CD4-positive, CD25-positive, alpha-beta regulatory T cell (primary cell): ENCODE data around the gene ARFGEF3. TPM values are rescaled to one million over a fixed set of nuclear protein-coding genes. Genes with fewer than 3 reads are reported as not detected.
"Not testable (repeated sequence)": the region's sequence is repeated elsewhere in the genome, so short reads cannot be mapped to it uniquely, and the experiment has no call there.

ENCODE experiments used
- ATAC-seq, 2 donors: fragments of 150-1000 bp; cut with Tn5 transposase; one replicate each; pipeline ENCODE4 v1.10.0; 2021; ENCODE audit warnings: low read depth in 2 of 2, moderate number of reproducible peaks in 2 of 2, moderate library complexity in 1 of 2
- DNase-seq, 3 donors: peaks; one replicate each; pipeline versions ENCODE4 v3.0.0 to v3.0.0-alpha.2; 2012 to 2022; ENCODE audit warnings: mixed read lengths in 1 of 3
- H3K27ac ChIP-seq: one replicate; pipeline ENCODE4 v1.7.0; 2013; ENCODE audit warnings: mild to moderate bottlenecking, low read length; ENCODE audit not compliant: insufficient read depth, poor library complexity, severe bottlenecking
- H3K27me3 ChIP-seq: one replicate; pipeline ENCODE4 v1.7.0; 2013; ENCODE audit warnings: low read length; ENCODE audit not compliant: control insufficient read depth, insufficient read depth
- H3K36me3 ChIP-seq: one replicate; pipeline ENCODE4 v1.7.0; 2013; ENCODE audit warnings: mild to moderate bottlenecking, low read length, moderate library complexity; ENCODE audit not compliant: control insufficient read depth, insufficient read depth
- H3K4me1 ChIP-seq: 2 replicates; pipeline ENCODE4 v1.7.0; 2013; ENCODE audit warnings: mild to moderate bottlenecking, low read length; ENCODE audit not compliant: insufficient read depth, control insufficient read depth, poor library complexity, severe bottlenecking
- H3K4me3 ChIP-seq: one replicate; pipeline ENCODE4 v1.7.0; 2013; ENCODE audit warnings: low read depth, mild to moderate bottlenecking, low read length, moderate library complexity
- H3K9me3 ChIP-seq, 2 experiments: 1 replicate in 1 of 2; 2 replicates in 1 of 2; pipeline ENCODE4 v1.7.0; 2013; ENCODE audit warnings: low read length in 2 of 2, mild to moderate bottlenecking in 1 of 2, moderate library complexity in 1 of 2; ENCODE audit not compliant: control insufficient read depth in 2 of 2
- H3K27ac Mint-ChIP-seq, 3 donors: one replicate each; pipeline ENCODE4 v1.8.0; 2020 to 2022; ENCODE audit warnings: mild to moderate bottlenecking in 3 of 3, mixed read lengths in 3 of 3, moderate library complexity in 2 of 3
- H3K27me3 Mint-ChIP-seq: one replicate; pipeline ENCODE4 v1.8.0; 2022; ENCODE audit warnings: mild to moderate bottlenecking, mixed read lengths
- H3K36me3 Mint-ChIP-seq: one replicate; pipeline ENCODE4 v1.8.0; 2020; ENCODE audit warnings: mixed read lengths
- H3K4me1 Mint-ChIP-seq, 4 donors: one replicate each; pipeline ENCODE4 v1.8.0; 2020 to 2022; ENCODE audit warnings: mixed read lengths in 4 of 4, mild to moderate bottlenecking in 1 of 4
- H3K4me3 Mint-ChIP-seq, 4 donors: one replicate each; pipeline ENCODE4 v1.8.0; 2020 to 2022; ENCODE audit warnings: mild to moderate bottlenecking in 4 of 4, mixed read lengths in 4 of 4, moderate library complexity in 3 of 4
- H3K9me3 Mint-ChIP-seq, 7 donors: one replicate each; pipeline ENCODE4 v1.8.0; 2020 to 2022; ENCODE audit warnings: mixed read lengths in 7 of 7, mild to moderate bottlenecking in 3 of 7, moderate library complexity in 2 of 7
- polyA plus RNA-seq, 4 donors: library from polyadenylated mRNA; unstranded; fragments of 300-500 nt; fragmentation: Illumina TruSeq; gene quantifications; one replicate each; pipeline ENCODE4 v1.2.3, GENCODE V29; 2021
- total RNA-seq: library from RNA; stranded (reverse); gene quantifications from one replicate; pipeline ENCODE4 v1.2.3, GENCODE V29; 2022

The ARFGEF3 gene
- total RNA-seq: not detected
- polyA plus RNA-seq: not detected

- no peak within 1 kb of the TSS for H3K27ac ChIP-seq
- H3K9me3 ChIP-seq: no peaks in the 10 kb centered on the region
- peak; percentile 78 to 92 for ATAC-seq
- peak within 1 kb of the TSS; percentile 24 for H3K4me3 ChIP-seq
- H3K4me3 Mint-ChIP-seq: peak within 1 kb of the TSS; percentile 74 to 86 (median 82)
- peaks cover 45% of the 10 kb centered on the region for H3K27me3 ChIP-seq
- peak; percentile 19 to 47 (median 25) for DNase-seq
- no peaks in the 10 kb centered on the region for H3K36me3 ChIP-seq
- peaks cover 0 to 16% (median 3%) of the 10 kb centered on the region in 4 donors for H3K4me1 Mint-ChIP-seq
- peaks cover 13% of the 10 kb centered on the region for H3K4me1 ChIP-seq
- no peaks in the 10 kb centered on the region for H3K9me3 Mint-ChIP-seq
- H3K36me3 Mint-ChIP-seq: no peaks in the 10 kb centered on the region
- H3K27ac Mint-ChIP-seq: peak within 1 kb of the TSS in 1 of 3 donors; percentile 13
- peaks cover 62% of the 10 kb centered on the region for H3K27me3 Mint-ChIP-seq
Measured at GRCh38 chr6:138161338-138162110, at the start of gene ARFGEF3. ARFGEF3 (plus strand) TSS chr6:138161939; CDS start chr6:138162087, 148 bp downstream.

GRCh38 chr6:138113588-138114210 is 48.0 kb upstream of the ARFGEF3 start:
- ATAC-seq: no peak
- H3K9me3 ChIP-seq: no peaks in the 10 kb centered on the region

GRCh38 chr6:138115201-138115600 is 46.5 kb upstream of the ARFGEF3 start:
- Mint-ChIP-seq H3K9me3 (no peaks in the 10 kb centered on the region), H3K4me1 (peaks cover 0 to 7% (median 4%) of the 10 kb centered on the region in 4 donors), H3K27me3 (peaks cover 17% of the 10 kb centered on the region), H3K36me3 (no peaks in the 10 kb centered on the region), H3K4me3 (no peak overlapping the region), H3K27ac (no peak overlapping the region)
- no peaks in the 10 kb centered on the region for H3K9me3 ChIP-seq
- DNase-seq: no peak
- H3K4me3 ChIP-seq: no peak overlapping the region
- no peak for ATAC-seq
- H3K4me1 ChIP-seq: no peaks in the 10 kb centered on the region
- no peaks in the 10 kb centered on the region for H3K36me3 ChIP-seq
- peaks cover 9% of the 10 kb centered on the region for H3K27me3 ChIP-seq
- no peak overlapping the region for H3K27ac ChIP-seq

More at GRCh38 chr6:138113588-138114210, 48.0 kb upstream of the ARFGEF3 start:
- DNase-seq: no peak
- Mint-ChIP-seq H3K9me3 (no peaks in the 10 kb centered on the region), H3K4me1 (peaks cover 3 to 11% (median 9%) of the 10 kb centered on the region in 4 donors), H3K27ac (no peak overlapping the region), H3K4me3 (no peak overlapping the region), H3K27me3 (peaks cover 20% of the 10 kb centered on the region), H3K36me3 (no peaks in the 10 kb centered on the region)
- Histone ChIP-seq H3K27me3 (peaks cover 4% of the 10 kb centered on the region), H3K27ac (no peak overlapping the region), H3K4me1 (no peaks in the 10 kb centered on the region), H3K4me3 (no peak overlapping the region), H3K36me3 (no peaks in the 10 kb centered on the region)

- Mint-ChIP-seq H3K4me1 (peaks cover 0 to 7% (median 4%) of the 10 kb centered on the region in 4 donors), H3K27ac (no peak overlapping the region)
- peak; percentile 80 to 82 for ATAC-seq
Measured at GRCh38 chr6:138115877-138116660, 45.7 kb upstream of the ARFGEF3 start.

GRCh38 chr6:138116661-138116999 is 45.1 kb upstream of the ARFGEF3 start:
- Histone ChIP-seq H3K4me3 (no peak overlapping the region), H3K36me3 (no peaks in the 10 kb centered on the region), H3K9me3 (no peaks in the 10 kb centered on the region), H3K4me1 (no peaks in the 10 kb centered on the region), H3K27me3 (peaks cover 14% of the 10 kb centered on the region), H3K27ac (no peak overlapping the region)
- Mint-ChIP-seq H3K4me3 (no peak overlapping the region), H3K27me3 (peaks cover 28% of the 10 kb centered on the region), H3K9me3 (no peaks in the 10 kb centered on the region), H3K4me1 (peaks cover 0 to 7% (median 4%) of the 10 kb centered on the region in 4 donors), H3K27ac (no peak overlapping the region), H3K36me3 (no peaks in the 10 kb centered on the region)
- ATAC-seq: no peak
- no peak for DNase-seq

More at GRCh38 chr6:138115877-138116660, 45.7 kb upstream of the ARFGEF3 start:
- Histone ChIP-seq H3K27me3 (peaks cover 13% of the 10 kb centered on the region), H3K36me3 (no peaks in the 10 kb centered on the region), H3K9me3 (no peaks in the 10 kb centered on the region), H3K27ac (no peak overlapping the region), H3K4me1 (no peaks in the 10 kb centered on the region), H3K4me3 (no peak overlapping the region)
- peak; percentile 30 to 79 (median 61) for DNase-seq
- Mint-ChIP-seq H3K4me3 (no peak overlapping the region), H3K9me3 (no peaks in the 10 kb centered on the region), H3K27me3 (peaks cover 22% of the 10 kb centered on the region), H3K36me3 (no peaks in the 10 kb centered on the region)

- Mint-ChIP-seq H3K4me1 (peaks cover 0 to 7% (median 4%) of the 10 kb centered on the region in 4 donors), H3K9me3 (no peaks in the 10 kb centered on the region), H3K27me3 (peaks cover 30% of the 10 kb centered on the region), H3K27ac (no peak overlapping the region), H3K36me3 (no peaks in the 10 kb centered on the region), H3K4me3 (no peak overlapping the region)
- H3K36me3 ChIP-seq: no peaks in the 10 kb centered on the region
- H3K27me3 ChIP-seq: peaks cover 20% of the 10 kb centered on the region
- H3K9me3 ChIP-seq: no peaks in the 10 kb centered on the region
- H3K4me3 ChIP-seq: no peak overlapping the region
- no peaks in the 10 kb centered on the region for H3K4me1 ChIP-seq
- ATAC-seq (no peak), DNase-seq (no peak)
- H3K27ac ChIP-seq: no peak overlapping the region
Measured at GRCh38 chr6:138117376-138117914, 44.3 kb upstream of the ARFGEF3 start.

GRCh38 chr6:138119229-138119628 is 42.5 kb upstream of the ARFGEF3 start:
- not testable (repeated sequence) for H3K36me3 Mint-ChIP-seq, H3K9me3 ChIP-seq, H3K4me3 Mint-ChIP-seq, H3K4me3 ChIP-seq, H3K27ac Mint-ChIP-seq, ATAC-seq, H3K27ac ChIP-seq, H3K36me3 ChIP-seq, H3K9me3 Mint-ChIP-seq, H3K4me1 ChIP-seq, H3K4me1 Mint-ChIP-seq, DNase-seq
- H3K27me3 Mint-ChIP-seq: peaks cover 40% of the 10 kb centered on the region
- H3K27me3 ChIP-seq: peaks cover 18% of the 10 kb centered on the region
